Endodermal cell (in vitro differentiated cells): ENCODE data around the gene CAMK2B. TPM values are rescaled to one million over a fixed set of nuclear protein-coding genes. Genes with fewer than 3 reads are reported as not detected.

Experiments used
- DNase-seq: peaks from one replicate; pipeline ENCODE4 v3.0.0-alpha.2; 2017
- H3K27ac ChIP-seq: 2 replicates; pipeline ENCODE4 v1.5.1; 2013; ENCODE audit warnings: mild to moderate bottlenecking, low read depth, low read length, moderate library complexity
- H3K27me3 ChIP-seq: 2 replicates; pipeline ENCODE4 v1.6.1; 2013; ENCODE audit warnings: mild to moderate bottlenecking, low read length, moderate library complexity; ENCODE audit not compliant: insufficient read depth, control insufficient read depth, poor library complexity, severe bottlenecking
- H3K36me3 ChIP-seq: 2 replicates; pipeline ENCODE4 v1.7.0; 2013; ENCODE audit warnings: mild to moderate bottlenecking, low read length, moderate library complexity; ENCODE audit not compliant: control insufficient read depth, insufficient read depth
- H3K4me1 ChIP-seq: one replicate; pipeline ENCODE4 v1.7.0; 2013; ENCODE audit warnings: low read length; ENCODE audit not compliant: control insufficient read depth, insufficient read depth
- H3K4me3 ChIP-seq: 2 replicates; pipeline ENCODE4 v1.5.1; 2013; ENCODE audit warnings: mild to moderate bottlenecking, low read length, moderate library complexity
- H3K9ac ChIP-seq: 2 replicates; pipeline ENCODE4 v1.6.1; 2013; ENCODE audit warnings: mild to moderate bottlenecking, low read length, moderate library complexity; ENCODE audit not compliant: poor library complexity, severe bottlenecking; ENCODE audit errors: extremely low read depth
- H3K9me3 ChIP-seq: 2 replicates; pipeline ENCODE4 v1.6.1; 2013; ENCODE audit warnings: mild to moderate bottlenecking, low read length, moderate library complexity; ENCODE audit not compliant: control insufficient read depth
- H3K27ac Mint-ChIP-seq: 2 replicates; pipeline ENCODE4 v1.8.0; 2020; ENCODE audit warnings: mixed read lengths
- H3K27me3 Mint-ChIP-seq: 2 replicates; pipeline ENCODE4 v1.8.0; 2021; ENCODE audit warnings: mild to moderate bottlenecking, mixed read lengths; ENCODE audit not compliant: insufficient read depth
- H3K36me3 Mint-ChIP-seq: 2 replicates; pipeline ENCODE4 v1.8.0; 2020; ENCODE audit warnings: low read depth, mixed read lengths
- H3K4me1 Mint-ChIP-seq: 2 replicates; pipeline ENCODE4 v1.8.0; 2020; ENCODE audit warnings: mixed read lengths
- H3K4me3 Mint-ChIP-seq: 2 replicates; pipeline ENCODE4 v1.8.0; 2020; ENCODE audit warnings: mild to moderate bottlenecking, moderate library complexity, mixed read lengths
- H3K9me3 Mint-ChIP-seq: 2 replicates; pipeline ENCODE4 v1.8.0; 2020; ENCODE audit warnings: mild to moderate bottlenecking, mixed read lengths
- CTCF ChIP-seq: fragments of 200-600 bp; sonication (generic); conservative IDR thresholded peaks from 2 replicates; pipeline ENCODE4 v1.5.0; 2021; ENCODE audit warnings: antibody characterized with exemption, mild to moderate bottlenecking
- WGBS, 2 experiments: methylation state at CpG; one replicate each; pipeline versions ENCODE4 v1.1.5 to v1.1.7; 2013; ENCODE audit warnings: missing lambda C conversion rate in 2 of 2, mixed read lengths in 1 of 2; ENCODE audit not compliant: insufficient coverage in 1 of 2, insufficient read length in 1 of 2; 5-methylcytosine and 5-hydroxymethylcytosine counted together
- total RNA-seq, 2 donors: library from RNA; stranded (reverse); fragmentation: NEBNext Ultra II Directional in 1 of 2; extraction: Animal tissue kit (Norgen Biotek cat#: 25700) in 1 of 2; gene quantifications; 2 replicates in 1 of 2; 3 replicates in 1 of 2; pipeline ENCODE4 v1.2.1, GENCODE V29; 2021

CAMK2B gene
- total RNA-seq, 2 donors from 2014 or later, result 0.26 TPM; not detected in 1

GRCh38 chr7:44265728-44266127 is 59.7 kb downstream of the CAMK2B start:
- Histone ChIP-seq H3K4me1 (no peaks in the 10 kb centered on the region), H3K9me3 (no peaks in the 10 kb centered on the region), H3K36me3 (no peaks in the 10 kb centered on the region), H3K27me3 (no peaks in the 10 kb centered on the region), H3K4me3 (no peak overlapping the region), H3K9ac (no peak overlapping the region), H3K27ac (no peak overlapping the region)
- Mint-ChIP-seq H3K4me1 (no peaks in the 10 kb centered on the region), H3K27me3 (peaks cover 2% of the 10 kb centered on the region), H3K27ac (no peak overlapping the region), H3K4me3 (no peak overlapping the region), H3K36me3 (no peaks in the 10 kb centered on the region), H3K9me3 (no peaks in the 10 kb centered on the region)
- TF ChIP-seq CTCF, result no peak
- 93 to 94% methylated on average over 8 of the region's 8 CpGs for whole genome bisulfite sequencing, 2 experiments
- no peak for DNase-seq

- H3K4me1 ChIP-seq, result no peaks in the 10 kb centered on the region
- no peak for TF ChIP-seq CTCF
- no peaks in the 10 kb centered on the region for H3K9me3 ChIP-seq
- H3K4me3 ChIP-seq, result no peak overlapping the region
- H3K27ac ChIP-seq, result no peak overlapping the region
- no peak overlapping the region for H3K9ac ChIP-seq
- no peaks in the 10 kb centered on the region for H3K27me3 ChIP-seq
- H3K4me1 Mint-ChIP-seq, result no peaks in the 10 kb centered on the region
- H3K9me3 Mint-ChIP-seq, result no peaks in the 10 kb centered on the region
- H3K36me3 ChIP-seq, result no peaks in the 10 kb centered on the region
- H3K36me3 Mint-ChIP-seq, result no peaks in the 10 kb centered on the region
- 72 to 74% methylated on average over 8 to 11 of the region's 11 CpGs for WGBS, 2 experiments
- no peak for DNase-seq
- no peak overlapping the region for H3K4me3 Mint-ChIP-seq
- peaks cover 2% of the 10 kb centered on the region for H3K27me3 Mint-ChIP-seq
- H3K27ac Mint-ChIP-seq, result no peak overlapping the region
Measured at GRCh38 chr7:44264221-44264931, 61.0 kb downstream of the CAMK2B start.

- Mint-ChIP-seq H3K9me3 (no peaks in the 10 kb centered on the region), H3K4me3 (no peak overlapping the region), H3K27ac (no peak overlapping the region), H3K27me3 (peaks cover 2% of the 10 kb centered on the region), H3K36me3 (no peaks in the 10 kb centered on the region), H3K4me1 (no peaks in the 10 kb centered on the region)
- no peak overlapping the region for H3K27ac ChIP-seq
- WGBS, 2 experiments, result 87 to 88% methylated on average over 10 to 20 of the region's 20 CpGs
- H3K27me3 ChIP-seq, result no peaks in the 10 kb centered on the region
- H3K36me3 ChIP-seq, result no peaks in the 10 kb centered on the region
- H3K4me1 ChIP-seq, result no peaks in the 10 kb centered on the region
- no peak overlapping the region for H3K9ac ChIP-seq
- TF ChIP-seq CTCF, result no peak
- H3K4me3 ChIP-seq, result no peak overlapping the region
- no peaks in the 10 kb centered on the region for H3K9me3 ChIP-seq
- no peak for DNase-seq
Measured at GRCh38 chr7:44263326-44264082, 61.9 kb downstream of the CAMK2B start.
